T-cell (primary cell): ENCODE data around the gene SLC35B2. TPM values are rescaled to one million over a fixed set of nuclear protein-coding genes. Genes with fewer than 3 reads are reported as not detected.
A peak's percentile ranks its signal among the peaks of the same experiment; 100 is the strongest.

Source experiments
- ATAC-seq, 4 experiments: fragments of 200-7000 bp in 3 of 4; fragments of 150-1000 bp in 1 of 4; cut with Tn5 transposase; replicated peaks in 1 of 4; 1 replicate in 3 of 4; 2 replicates in 1 of 4; pipeline ENCODE4 v1.10.0; 2021; ENCODE audit warnings: moderate library complexity in 3 of 4, mild to moderate bottlenecking in 2 of 4, moderate number of reproducible peaks in 1 of 4
- CTCF ChIA-PET, 2 donors: fragments of 300-600 bp; sonication (Branson Sonifier 250); formaldehyde crosslinking; loops; one replicate each; lab custom pipeline; 2022; ENCODE audit warnings: antibody characterized with exemption in 2 of 2; lab: Charles Lee
- POLR2A ChIA-PET, 2 donors: fragments of 300-600 bp; sonication (Branson Sonifier 250); formaldehyde crosslinking; loops; one replicate each; lab custom pipeline; 2022; ENCODE audit warnings: antibody characterized with exemption in 2 of 2; lab: Charles Lee
- DNase-seq, 35 experiments: peaks; one replicate each; pipeline versions ENCODE4 v3.0.0 to v3.0.0-alpha.2; 2013 to 2023
- H3K27ac ChIP-seq: one replicate; pipeline ENCODE4 v1.5.1; 2013; ENCODE audit warnings: low read length
- H3K27me3 ChIP-seq, 2 experiments: replicated peaks in 1 of 2; 1 replicate in 1 of 2; 2 replicates in 1 of 2; pipeline versions ENCODE4 v1.6.1 to v1.7.0; 2013; ENCODE audit warnings: low read length in 1 of 2, mixed read lengths in 1 of 2; ENCODE audit not compliant: control insufficient read depth in 2 of 2, insufficient read depth in 2 of 2; ENCODE audit errors: extremely low read depth in 1 of 2
- H3K36me3 ChIP-seq, 2 donors: 1 replicate in 1 of 2; 2 replicates in 1 of 2; pipeline versions ENCODE4 v1.6.1 to v1.7.0; 2013; ENCODE audit warnings: low read length in 1 of 2; ENCODE audit not compliant: control insufficient read depth in 2 of 2, insufficient read depth in 1 of 2; ENCODE audit errors: extremely low read depth in 1 of 2
- H3K4me1 ChIP-seq, 2 experiments: 1 replicate in 1 of 2; 2 replicates in 1 of 2; pipeline versions ENCODE4 v1.6.1 to v1.7.0; 2013; ENCODE audit warnings: low read length in 2 of 2, mixed read lengths in 1 of 2; ENCODE audit not compliant: insufficient read depth in 2 of 2, control insufficient read depth in 1 of 2; ENCODE audit errors: extremely low read depth in 1 of 2
- H3K4me3 ChIP-seq, 2 donors: 1 replicate in 1 of 2; 2 replicates in 1 of 2; pipeline versions ENCODE4 v1.5.1 to v1.7.0; 2013; ENCODE audit warnings: mild to moderate bottlenecking in 2 of 2, low read length in 1 of 2, moderate library complexity in 1 of 2; ENCODE audit not compliant: control insufficient read depth in 1 of 2; ENCODE audit errors: extremely low read depth in 1 of 2
- H3K9me3 ChIP-seq: 2 replicates; pipeline ENCODE4 v1.7.0; 2013
- H3K27ac Mint-ChIP-seq, 2 donors: one replicate each; pipeline ENCODE4 v1.8.0; 2020 to 2021; ENCODE audit warnings: mild to moderate bottlenecking in 2 of 2, mixed read lengths in 2 of 2
- H3K27me3 Mint-ChIP-seq, 2 donors: one replicate each; pipeline ENCODE4 v1.8.0; 2021 to 2022; ENCODE audit warnings: mixed read lengths in 2 of 2
- H3K36me3 Mint-ChIP-seq: one replicate; pipeline ENCODE4 v1.8.0; 2021; ENCODE audit warnings: mixed read lengths
- H3K4me1 Mint-ChIP-seq, 3 donors: one replicate each; pipeline ENCODE4 v1.8.0; 2020 to 2022; ENCODE audit warnings: mixed read lengths in 3 of 3, mild to moderate bottlenecking in 1 of 3
- H3K4me3 Mint-ChIP-seq, 3 donors: one replicate each; pipeline ENCODE4 v1.8.0; 2020 to 2022; ENCODE audit warnings: mild to moderate bottlenecking in 3 of 3, mixed read lengths in 3 of 3, moderate library complexity in 3 of 3
- H3K9me3 Mint-ChIP-seq, 3 donors: one replicate each; pipeline ENCODE4 v1.8.0; 2020 to 2022; ENCODE audit warnings: mixed read lengths in 3 of 3
- WGBS: methylation state at CpG from one replicate; pipeline ENCODE4 v1.1.5; 2013; ENCODE audit warnings: missing lambda C conversion rate; ENCODE audit not compliant: insufficient coverage; 5-methylcytosine and 5-hydroxymethylcytosine counted together
- total RNA-seq, 35 experiments: library from RNA in 6 of 35; stranded (reverse) in 6 of 35; fragments of 120-200 nt in 1 of 35; gene quantifications; one replicate each; pipeline versions ENCODE4 v1.2.1 to v1.2.4 and lab custom pipeline; 2013 to 2026

Gene SLC35B2
- total RNA-seq, 5 donors from 2014 or later (not counting 1 experiment from before 2014, with no cell fraction given): 14.6 to 21.8 (median 20.3) TPM

- ATAC-seq (no peak), DNase-seq (no peak)
- Histone ChIP-seq H3K4me1 (peaks cover 9 to 56% of the 10 kb centered on the region in 2 experiments), H3K27ac (peak overlapping the region; percentile 71), H3K27me3 (no peaks in the 10 kb centered on the region), H3K9me3 (no peaks in the 10 kb centered on the region), H3K4me3 (no peak overlapping the region), H3K36me3 (peaks cover 7 to 51% of the 10 kb centered on the region in 2 donors)
- peaks cover 52 to 74% (median 63%) of the 10 kb centered on the region in 3 donors for H3K4me1 Mint-ChIP-seq
- no peaks in the 10 kb centered on the region for H3K9me3 Mint-ChIP-seq
- 100% methylated on average over 4 of the region's 9 CpGs for WGBS
- CTCF ChIA-PET: no interaction called here
- H3K36me3 Mint-ChIP-seq: peaks cover 22% of the 10 kb centered on the region
- POLR2A ChIA-PET: no interaction called here
- H3K27ac Mint-ChIP-seq: peak overlapping the region; percentile 84 to 93
- peak overlapping the region; percentile 79 to 86 (median 86) for H3K4me3 Mint-ChIP-seq
- H3K27me3 Mint-ChIP-seq: no peaks in the 10 kb centered on the region
Observed at GRCh38 chr6:44258325-44258863, 1.1 kb upstream of the SLC35B2 start.

GRCh38 chr6:44257753-44258324 lies 511 bp upstream of the SLC35B2 start:
- Histone ChIP-seq H3K4me1 (peaks cover 5 to 51% of the 10 kb centered on the region in 2 experiments), H3K9me3 (no peaks in the 10 kb centered on the region), H3K4me3 (peak overlapping the region; percentile 15 to 34), H3K36me3 (peaks cover 7 to 56% of the 10 kb centered on the region in 2 donors), H3K27ac (peak overlapping the region; percentile 71), H3K27me3 (no peaks in the 10 kb centered on the region)
- CTCF ChIA-PET: interaction anchor here in 1 of 2 donors (1.4 to 1.5 kb wide), 2 partner anchors 12 to 15 kb away, joined by 6 to 9 read pairs; partner anchors contain the start of gene HSP90AB1
- Mint-ChIP-seq H3K4me3 (peak overlapping the region; percentile 79 to 86 (median 86)), H3K9me3 (no peaks in the 10 kb centered on the region), H3K36me3 (peaks cover 27% of the 10 kb centered on the region), H3K27ac (peak overlapping the region; percentile 84 to 93), H3K27me3 (no peaks in the 10 kb centered on the region), H3K4me1 (peaks cover 51 to 73% (median 63%) of the 10 kb centered on the region in 3 donors)
- 81% methylated on average over 5 of the region's 15 CpGs for whole genome bisulfite sequencing
- POLR2A ChIA-PET: interaction anchor here (1.7 to 3.1 kb wide), 2 partner anchors 10 kb away, joined by 7 to 28 read pairs; partner anchors contain the start of gene HSP90AB1 (in 1 of the 2)
- ATAC-seq: peak in 1 of 4 experiments; percentile 2
- DNase-seq: no peak

DNA sequence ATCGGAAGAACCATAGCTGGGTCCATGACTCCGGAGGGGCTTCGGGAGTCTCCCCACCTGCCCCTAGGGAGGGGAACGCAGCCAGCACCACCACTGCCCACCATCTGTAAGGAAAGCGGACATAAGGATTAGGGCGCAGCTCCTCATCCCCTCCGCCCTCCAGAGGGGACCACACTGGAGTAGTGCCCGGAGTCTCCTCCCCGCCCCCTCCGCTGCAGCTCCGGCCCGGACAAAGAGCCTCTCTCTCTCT lies 628 bp downstream of the SLC35B2 start:
- no peaks in the 10 kb centered on the region for H3K9me3 Mint-ChIP-seq
- Histone ChIP-seq H3K27ac (peak overlapping the region; percentile 71), H3K9me3 (no peaks in the 10 kb centered on the region), H3K4me1 (peaks cover 5 to 40% of the 10 kb centered on the region in 2 experiments), H3K27me3 (no peaks in the 10 kb centered on the region), H3K4me3 (peak overlapping the region; percentile 73 to 75), H3K36me3 (peaks cover 10 to 64% of the 10 kb centered on the region in 2 donors)
- ChIA-PET POLR2A (interaction anchor here (0.6 to 3.1 kb wide), 3 partner anchors 9 to 32 kb away, joined by 4 to 28 read pairs (median 7); partner anchors contain the start of gene HSP90AB1 (in 1 of the 2)), CTCF (interaction anchor here (0.5 to 2.8 kb wide), 11 partner anchors 8 to 85 kb away, joined by 3 to 15 read pairs (median 5); partner anchors contain the start of genes HSP90AB1 (in 2 of the 2) and SLC29A1 (in 1 of the 2))
- peaks cover 51 to 70% (median 63%) of the 10 kb centered on the region in 3 donors for H3K4me1 Mint-ChIP-seq
- H3K4me3 Mint-ChIP-seq: peak overlapping the region; percentile 85 to 90 (median 86)
- peak overlapping the region; percentile 90 to 94 for H3K27ac Mint-ChIP-seq
- WGBS: 1% methylated on average over 10 of the region's 12 CpGs
- DNase-seq (no peak), ATAC-seq (peak in 1 of 4 experiments; percentile 13)
- peaks cover 37% of the 10 kb centered on the region for H3K36me3 Mint-ChIP-seq
- no peaks in the 10 kb centered on the region for H3K27me3 Mint-ChIP-seq

DNA sequence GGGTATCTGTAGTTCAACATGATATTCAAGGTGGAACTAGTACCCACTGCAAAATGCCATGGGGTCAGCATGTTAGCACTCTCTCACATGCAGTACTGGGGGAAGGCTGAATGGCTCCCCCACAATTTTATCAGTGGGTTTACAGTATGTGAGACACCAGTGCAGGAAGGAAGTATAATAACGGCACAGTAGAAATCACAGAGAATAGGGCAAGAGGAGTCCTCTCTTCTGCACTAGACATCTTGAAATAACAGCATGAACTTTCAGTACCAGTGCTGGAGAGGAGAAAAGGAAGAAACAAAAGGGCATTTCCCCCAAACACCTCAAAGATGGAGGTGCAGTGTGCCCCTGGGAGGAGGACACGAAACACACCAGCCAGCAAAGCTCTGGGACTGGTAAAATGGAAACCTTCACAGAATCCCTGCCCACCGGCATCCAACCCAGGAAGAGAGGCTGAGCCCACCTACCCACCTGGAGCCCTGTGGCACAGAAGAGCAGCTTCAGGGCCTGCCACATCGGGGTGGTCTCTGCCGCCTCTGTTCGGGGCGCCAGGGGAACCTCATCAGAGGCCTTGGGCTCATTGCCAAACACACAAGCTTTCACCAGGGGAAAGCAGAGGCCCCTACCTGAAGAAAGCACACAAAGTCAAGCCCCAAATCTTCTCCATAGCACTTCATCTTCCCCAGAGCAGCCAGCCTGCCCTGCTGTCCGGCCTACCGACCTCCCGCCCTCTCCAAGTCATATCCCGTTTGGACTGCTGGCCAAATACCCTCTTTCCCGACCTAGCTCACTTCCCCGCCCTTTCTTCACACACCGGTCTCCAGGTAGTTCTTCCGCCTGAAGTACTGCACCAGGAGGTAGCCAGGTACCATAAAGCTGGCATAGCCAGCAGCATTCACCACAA lies 1.2 kb downstream of the SLC35B2 start:
- peak in 2 of 4 experiments; percentile 1 to 17 for ATAC-seq
- no peaks in the 10 kb centered on the region for H3K9me3 Mint-ChIP-seq

DNA sequence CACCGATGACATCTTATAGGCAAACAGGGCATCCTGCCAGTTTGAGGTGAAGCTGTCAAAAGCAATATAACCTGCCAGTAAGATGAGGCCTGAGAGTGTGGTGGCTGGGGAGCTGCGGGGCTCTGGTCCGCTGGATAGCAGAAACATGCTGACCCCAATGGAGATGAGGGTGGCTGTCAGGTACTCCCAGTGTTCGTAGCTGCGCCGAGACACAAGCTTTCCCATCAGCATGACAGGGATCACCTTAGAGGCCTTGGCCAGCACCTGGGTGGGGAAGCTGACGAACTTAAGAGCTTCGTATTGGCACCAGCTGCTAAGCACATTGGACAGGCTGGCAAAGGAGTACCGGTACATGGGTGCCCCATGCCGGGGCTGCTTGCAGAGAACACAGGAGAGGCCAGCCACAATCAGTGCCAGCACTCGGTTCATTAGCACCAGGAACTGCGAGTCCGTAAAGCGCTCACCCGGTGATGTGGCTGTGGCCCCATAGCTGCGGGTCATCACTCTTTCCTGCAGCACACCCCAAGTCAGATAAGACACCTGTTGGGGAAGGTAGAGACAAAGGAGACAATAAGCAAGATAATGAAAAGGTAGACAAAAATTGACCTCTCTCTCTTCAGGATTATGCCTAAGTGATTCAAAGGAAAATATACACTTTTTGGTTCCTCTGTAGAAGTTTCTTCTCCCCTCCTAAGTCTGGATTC lies 2.1 kb downstream of the SLC35B2 start:
- no peaks in the 10 kb centered on the region for H3K27me3 Mint-ChIP-seq
- POLR2A ChIA-PET: interaction anchor here in 1 of 2 donors (0.5 to 3.1 kb wide), 3 partner anchors 8 to 126 kb away, joined by 4 to 28 read pairs (median 11); partner anchors contain the start of genes HSP90AB1 and SLC29A1
- peak overlapping the region; percentile 90 to 94 for H3K27ac Mint-ChIP-seq
- Histone ChIP-seq H3K9me3 (no peaks in the 10 kb centered on the region), H3K4me3 (no peak overlapping the region), H3K27ac (no peak overlapping the region), H3K27me3 (no peaks in the 10 kb centered on the region), H3K4me1 (peaks cover 5 to 37% of the 10 kb centered on the region in 2 experiments), H3K36me3 (peaks cover 10 to 75% of the 10 kb centered on the region in 2 donors)
- peaks cover 63 to 73% (median 69%) of the 10 kb centered on the region in 3 donors for H3K4me1 Mint-ChIP-seq
- ATAC-seq: no peak
- no peaks in the 10 kb centered on the region for H3K9me3 Mint-ChIP-seq
- WGBS: 80% methylated on average over 7 of the region's 16 CpGs
- H3K36me3 Mint-ChIP-seq: peaks cover 47% of the 10 kb centered on the region
- no peak for DNase-seq
- peak overlapping the region; percentile 85 to 90 (median 86) for H3K4me3 Mint-ChIP-seq
- CTCF ChIA-PET: interaction anchor here (0.5 to 2.8 kb wide), 5 partner anchors 9 to 110 kb away, joined by 3 to 15 read pairs (median 4); partner anchors contain the start of gene SLC29A1 (in 1 of the 2)

More for the DNA sequence above, 1.2 kb downstream of the SLC35B2 start:
- Histone ChIP-seq H3K27ac (peak overlapping the region; percentile 71), H3K9me3 (no peaks in the 10 kb centered on the region), H3K4me3 (peak overlapping the region; percentile 73 to 75), H3K27me3 (no peaks in the 10 kb centered on the region), H3K36me3 (peaks cover 10 to 69% of the 10 kb centered on the region in 2 donors), H3K4me1 (peaks cover 5 to 37% of the 10 kb centered on the region in 2 experiments)
- peak in 1 of 35 experiments; percentile 53 for DNase-seq
- peaks cover 56 to 71% (median 64%) of the 10 kb centered on the region in 3 donors for H3K4me1 Mint-ChIP-seq
- H3K36me3 Mint-ChIP-seq: peaks cover 41% of the 10 kb centered on the region
- POLR2A ChIA-PET: interaction anchor here (0.5 to 3.1 kb wide), 3 partner anchors 8 to 127 kb away, joined by 7 to 28 read pairs (median 11); partner anchors contain the start of gene HSP90AB1 (in 1 of the 2)
- WGBS: 5% methylated on average over 14 of the region's 15 CpGs
- peak overlapping the region; percentile 90 to 94 for H3K27ac Mint-ChIP-seq
- H3K27me3 Mint-ChIP-seq: no peaks in the 10 kb centered on the region
- H3K4me3 Mint-ChIP-seq: peak overlapping the region; percentile 85 to 90 (median 86)
- CTCF ChIA-PET: interaction anchor here (0.5 to 2.8 kb wide), 10 partner anchors 8 to 86 kb away, joined by 3 to 15 read pairs (median 5); partner anchors contain the start of genes HSP90AB1 (in 2 of the 2) and SLC29A1 (in 1 of the 2)
